SK-N-MC (cell line): ENCODE results near the gene ANKRD22.

Experiments
- DNase-seq: peaks from one replicate; pipeline ENCODE4 v3.0.0-alpha.2; 2011; ENCODE audit warnings: low read depth, low spot score
- H3K27ac ChIP-seq: fragments of 200-600 bp; sonication (generic); 2 replicates; pipeline ENCODE4 v1.5.1; 2016; ENCODE audit warnings: mixed run types
- H3K36me3 ChIP-seq: fragments of 200-600 bp; sonication (generic); 2 replicates; pipeline ENCODE4 v1.6.1; 2017; ENCODE audit warnings: antibody characterized with exemption, low read length, mixed read lengths; ENCODE audit not compliant: insufficient read depth
- H3K4me3 ChIP-seq: fragments of 200-600 bp; sonication (generic); 2 replicates; pipeline ENCODE4 v1.5.1; 2016
- H3K9ac ChIP-seq: fragments of 200-600 bp; sonication (generic); 2 replicates; pipeline ENCODE4 v1.8.0; 2017; ENCODE audit warnings: mixed run types, mixed read lengths; ENCODE audit not compliant: insufficient read length
- H3K9me3 ChIP-seq: fragments of 200-600 bp; sonication (generic); 2 replicates; pipeline ENCODE4 v1.6.1; 2017; ENCODE audit warnings: low read depth, mild to moderate bottlenecking, antibody characterized with exemption, low read length, moderate library complexity, mixed read lengths
- EZH2 ChIP-seq: fragments of 200-600 bp; sonication (generic); IDR thresholded peaks from one replicate; pipeline ENCODE4 v1.6.1; 2017; ENCODE audit warnings: antibody characterized with exemption
- FOXP2 ChIP-seq: optimal IDR thresholded peaks from 2 replicates; pipeline ENCODE3; 2011; ENCODE audit warnings: mild to moderate bottlenecking, moderate library complexity; ENCODE audit not compliant: insufficient read depth; ENCODE audit errors: extremely low read length, control extremely low read depth
- POLR2AphosphoS5 ChIP-seq: IDR thresholded peaks from 2 replicates; pipeline ENCODE4 v1.6.1; 2012; ENCODE audit warnings: mild to moderate bottlenecking, low read depth, low read length, borderline replicate concordance

Gene ANKRD22

GRCh38 chr10:88880282-88881076 is 28.8 kb upstream of the ANKRD22 start:
- Histone ChIP-seq H3K27ac (no peak overlapping the region), H3K36me3 (no peaks in the 10 kb centered on the region), H3K4me3 (peak overlapping the region; percentile 81), H3K9me3 (no peaks in the 10 kb centered on the region), H3K9ac (peak overlapping the region; percentile 57)
- TF ChIP-seq EZH2 = no peak
- DNase-seq = no peak

- no peaks in the 10 kb centered on the region for H3K36me3 ChIP-seq
- DNase-seq = no peak
- no peak for TF ChIP-seq EZH2
- TF ChIP-seq FOXP2 = no peak
- TF ChIP-seq POLR2AphosphoS5 = no peak
- H3K9ac ChIP-seq = peak within 1 kb of the TSS; percentile 57
- no peaks in the 10 kb centered on the region for H3K9me3 ChIP-seq
- no peak within 1 kb of the TSS for H3K27ac ChIP-seq
- peak within 1 kb of the TSS; percentile 81 for H3K4me3 ChIP-seq
These were observed 28.1 kb upstream of the ANKRD22 start, which contains the start of gene STAMBPL1 for GRCh38 chr10:88879534-88880281. Gene STAMBPL1, plus strand, starts transcription at chr10:88880245. Its CDS starts 21,464 bp downstream, at chr10:88901709.

GRCh38 chr10:88877298-88877697 is 25.7 kb upstream of the ANKRD22 start:
- H3K9ac ChIP-seq = no peak overlapping the region
- H3K4me3 ChIP-seq = no peak overlapping the region
- H3K27ac ChIP-seq = no peak overlapping the region
- H3K36me3 ChIP-seq = no peaks in the 10 kb centered on the region
- TF ChIP-seq EZH2 = no peak
- no peak for TF ChIP-seq FOXP2
- TF ChIP-seq POLR2AphosphoS5 = no peak
- H3K9me3 ChIP-seq = no peaks in the 10 kb centered on the region
- DNase-seq = no peak

GRCh38 chr10:88875081-88875480 is 23.4 kb upstream of the ANKRD22 start:
- Histone ChIP-seq H3K9ac (no peak overlapping the region), H3K27ac (no peak overlapping the region), H3K9me3 (no peaks in the 10 kb centered on the region), H3K4me3 (no peak overlapping the region), H3K36me3 (no peaks in the 10 kb centered on the region)
- TF ChIP-seq FOXP2 (no peak), POLR2AphosphoS5 (no peak), EZH2 (no peak)
- DNase-seq = no peak

- TF ChIP-seq POLR2AphosphoS5 (no peak), FOXP2 (no peak), EZH2 (no peak)
- Histone ChIP-seq H3K9me3 (no peaks in the 10 kb centered on the region), H3K36me3 (no peaks in the 10 kb centered on the region), H3K27ac (no peak overlapping the region), H3K9ac (no peak overlapping the region), H3K4me3 (no peak overlapping the region)
- DNase-seq = no peak
These were observed 22.6 kb upstream of the ANKRD22 start for GRCh38 chr10:88874281-88874680.

GRCh38 chr10:88873757-88874156 is 22.1 kb upstream of the ANKRD22 start:
- no peak overlapping the region for H3K27ac ChIP-seq
- no peaks in the 10 kb centered on the region for H3K36me3 ChIP-seq
- TF ChIP-seq POLR2AphosphoS5 = no peak
- TF ChIP-seq EZH2 = no peak
- no peak for TF ChIP-seq FOXP2
- H3K9me3 ChIP-seq = no peaks in the 10 kb centered on the region
- H3K9ac ChIP-seq = no peak overlapping the region
- no peak overlapping the region for H3K4me3 ChIP-seq
- DNase-seq = no peak

GRCh38 chr10:88870089-88870488 is 18.4 kb upstream of the ANKRD22 start:
- Histone ChIP-seq H3K4me3 (no peak overlapping the region), H3K36me3 (no peaks in the 10 kb centered on the region), H3K27ac (no peak overlapping the region), H3K9ac (no peak overlapping the region), H3K9me3 (no peaks in the 10 kb centered on the region)
- TF ChIP-seq FOXP2 (no peak), EZH2 (no peak), POLR2AphosphoS5 (no peak)
- DNase-seq = no peak

- Histone ChIP-seq H3K27ac (no peak overlapping the region), H3K4me3 (no peak overlapping the region), H3K9ac (no peak overlapping the region), H3K9me3 (no peaks in the 10 kb centered on the region), H3K36me3 (no peaks in the 10 kb centered on the region)
- no peak for TF ChIP-seq FOXP2
- TF ChIP-seq EZH2 = no peak
- TF ChIP-seq POLR2AphosphoS5 = no peak
- DNase-seq = no peak
These were observed 14.8 kb upstream of the ANKRD22 start for GRCh38 chr10:88866454-88866853.
